Left hindlimb (tissue), 1 donor: ENCODE results near the gene RIMKLA.
A peak's percentile ranks its signal among the peaks of the same experiment; 100 is the strongest.

Source experiments
- DNase-seq: peaks from one replicate; pipeline ENCODE4 v3.0.0-alpha.2; 2018

The RIMKLA gene

GRCh38 chr1:42380586-42381279, at the start of gene RIMKLA:
RIMKLA (plus strand) TSS chr1:42380792; CDS start chr1:42380935, 143 bp downstream.
- DNase-seq, result peak; percentile 56

- no peak for DNase-seq
Measured at GRCh38 chr1:42332877-42333276, 47.7 kb upstream of the RIMKLA start.

GRCh38 chr1:42333662-42334239, 46.8 kb upstream of the RIMKLA start:
- DNase-seq, result no peak

- DNase-seq, result peak; percentile 77
Measured at GRCh38 chr1:42334240-42335049, 46.1 kb upstream of the RIMKLA start.

GRCh38 chr1:42335050-42335808, 45.4 kb upstream of the RIMKLA start, which contains the start of gene FOXJ3:
FOXJ3 (minus strand) TSS chr1:42335235; CDS start chr1:42311093, 24,142 bp downstream.
- peak; percentile 93 for DNase-seq

GRCh38 chr1:42335809-42336518, 44.6 kb upstream of the RIMKLA start:
- DNase-seq, result no peak

GRCh38 chr1:42336978-42337377, 43.6 kb upstream of the RIMKLA start:
- DNase-seq, result no peak

- DNase-seq, result no peak
Measured at GRCh38 chr1:42340093-42340492, 40.5 kb upstream of the RIMKLA start.

- no peak for DNase-seq
Measured at GRCh38 chr1:42340901-42341300, 39.7 kb upstream of the RIMKLA start.

GRCh38 chr1:42343049-42343448, 37.5 kb upstream of the RIMKLA start:
- DNase-seq, result no peak

GRCh38 chr1:42348498-42348897, 32.1 kb upstream of the RIMKLA start:
- no peak for DNase-seq

- DNase-seq, result no peak
Measured at GRCh38 chr1:42350086-42350485, 30.5 kb upstream of the RIMKLA start.

GRCh38 chr1:42358791-42359190, 21.8 kb upstream of the RIMKLA start:
- no peak for DNase-seq

GRCh38 chr1:42359466-42359865, 21.1 kb upstream of the RIMKLA start:
- no peak for DNase-seq

GRCh38 chr1:42364089-42364488, 16.5 kb upstream of the RIMKLA start:
- no peak for DNase-seq

- DNase-seq, result no peak
Measured at GRCh38 chr1:42364542-42364941, 16.1 kb upstream of the RIMKLA start.

GRCh38 chr1:42365118-42365517, 15.5 kb upstream of the RIMKLA start:
- no peak for DNase-seq

- no peak for DNase-seq
Measured at GRCh38 chr1:42368096-42368795, 12.3 kb upstream of the RIMKLA start.

- DNase-seq, result no peak
Measured at GRCh38 chr1:42369471-42369870, 11.1 kb upstream of the RIMKLA start.

GRCh38 chr1:42370876-42371549, 9.6 kb upstream of the RIMKLA start:
- DNase-seq, result no peak

- DNase-seq, result no peak
Measured at GRCh38 chr1:42372796-42373195, 7.8 kb upstream of the RIMKLA start.
